K562 (cell line): ENCODE data around the gene HDAC7. TPM values are rescaled to one million over a fixed set of nuclear protein-coding genes. Genes with fewer than 3 reads are reported as not detected.

Experiments used
- ATAC-seq: fragments of 200-7000 bp; cut with Tn5 transposase; 3 replicates; pipeline ENCODE4 v1.9.1; 2020; ENCODE audit warnings: moderate library complexity
- BruUV-seq: library from RNA; stranded (reverse); fragments of 400-500 nt; replicated peaks from 2 replicates; lab custom pipeline; 2021; lab: Mats Ljungman, UMichigan
- CTCF ChIA-PET: fragments of 300-600 bp; formaldehyde crosslinking; extraction: SDS; loops from one replicate; lab custom pipeline; 2021; ENCODE audit warnings: low intra/inter-chr PET ratio; lab: Yijun Ruan, JAX
- POLR2A ChIA-PET: fragments of 300-600, 350-650 bp; sonication (Branson Sonifier 250); formaldehyde crosslinking; extraction: SDS; loops from one replicate; lab custom pipeline; 2021; ENCODE audit warnings: antibody characterized with exemption, inconsistent platforms; lab: Yijun Ruan, JAX
- DNase-seq, 4 experiments: peaks; one replicate each; pipeline versions ENCODE4 v3.0.0 to v3.0.0-alpha.2; 2011 to 2018; ENCODE audit warnings: low spot score in 3 of 4, mixed read lengths in 3 of 4; ENCODE audit errors: extremely low read depth in 1 of 4
- FAIRE-seq: peaks from 2 replicates; lab custom pipeline; 2011; peaks lifted over from hg19 to GRCh38; lab: Jason Lieb, UNC
- H2AFZ ChIP-seq: 2 replicates; pipeline ENCODE4 v1.6.0; 2011; ENCODE audit warnings: low read depth, low read length, control low read depth, inconsistent platforms
- H3K27ac ChIP-seq: fragments of 200-600 bp; 3 replicates; pipeline ENCODE4 v1.8.0; 2011; ENCODE audit warnings: low read depth, mild to moderate bottlenecking, control low read depth, inconsistent platforms, low read length, moderate library complexity, mixed read lengths; ENCODE audit errors: extremely low read depth
- H3K27me3 ChIP-seq, 2 experiments: fragments of 300-600 bp in 1 of 2; 2 replicates in 1 of 2; 3 replicates in 1 of 2; pipeline versions ENCODE4 v1.6.0 to v1.8.0; 2011; ENCODE audit warnings: inconsistent platforms in 2 of 2, low read length in 2 of 2, mild to moderate bottlenecking in 1 of 2, mixed read lengths in 1 of 2, moderate library complexity in 1 of 2; ENCODE audit not compliant: control insufficient read depth in 2 of 2, insufficient read depth in 2 of 2
- H3K36me3 ChIP-seq: fragments of 300-600 bp; 3 replicates; pipeline ENCODE4 v1.8.0; 2011; ENCODE audit warnings: mild to moderate bottlenecking, low read length, inconsistent platforms; ENCODE audit not compliant: control insufficient read depth, insufficient read depth
- H3K4me1 ChIP-seq, 2 experiments: fragments of 200-600 bp in 1 of 2; replicated peaks in 1 of 2; 2 replicates in 1 of 2; 3 replicates in 1 of 2; pipeline versions ENCODE4 v1.5.1 to v1.8.0; 2011; ENCODE audit warnings: inconsistent platforms in 2 of 2, low read length in 2 of 2, mild to moderate bottlenecking in 1 of 2, mixed read lengths in 1 of 2, moderate library complexity in 1 of 2; ENCODE audit not compliant: control insufficient read depth in 2 of 2, insufficient read depth in 2 of 2
- H3K4me2 ChIP-seq: 2 replicates; pipeline ENCODE4 v1.6.1; 2011; ENCODE audit warnings: low read length, control low read depth, inconsistent platforms, mixed read lengths; ENCODE audit not compliant: insufficient read depth
- H3K4me3 ChIP-seq: fragments of 200-600 bp; sonication (generic), shearing (Covaris generic); 2 replicates; pipeline ENCODE4 v1.5.1; 2016; ENCODE audit warnings: control low read depth, inconsistent platforms
- H3K79me2 ChIP-seq: fragments of 200-600 bp; 3 replicates; pipeline ENCODE4 v1.8.0; 2011; ENCODE audit warnings: low read length, inconsistent platforms; ENCODE audit not compliant: control insufficient read depth, insufficient read depth
- H3K9ac ChIP-seq, 2 experiments: 2 replicates each; pipeline versions ENCODE4 v1.6.0 to v1.6.1; 2011; ENCODE audit warnings: low read depth in 2 of 2, low read length in 2 of 2, control low read depth in 1 of 2, inconsistent platforms in 1 of 2, mild to moderate bottlenecking in 1 of 2, mixed read lengths in 1 of 2; ENCODE audit not compliant: insufficient read depth in 1 of 2
- H3K9me1 ChIP-seq: one replicate; pipeline ENCODE4 v1.6.0; 2011; ENCODE audit warnings: inconsistent platforms, mild to moderate bottlenecking, low read length, moderate library complexity; ENCODE audit not compliant: control insufficient read depth, insufficient read depth
- H3K9me3 ChIP-seq: replicated peaks from 2 replicates; pipeline ENCODE4 v1.5.1; 2011; ENCODE audit warnings: low read depth, low read length, inconsistent platforms; ENCODE audit not compliant: control insufficient read depth, insufficient read depth
- H4K20me1 ChIP-seq: replicated peaks from 2 replicates; pipeline ENCODE4 v1.6.1; 2011; ENCODE audit warnings: low read length, inconsistent platforms, mixed read lengths; ENCODE audit not compliant: control insufficient read depth, insufficient read depth
- ARID1B ChIP-seq: fragments of 450-650 bp; IDR thresholded peaks from 2 replicates; pipeline ENCODE4 v1.6.1; 2016; ENCODE audit warnings: antibody characterized with exemption, mild to moderate bottlenecking, inconsistent platforms
- E2F4 ChIP-seq: sonication (generic); formaldehyde crosslinking; IDR thresholded peaks from 2 replicates; pipeline ENCODE4 v1.8.0; 2022; ENCODE audit warnings: mild to moderate bottlenecking, low read depth, missing genetic modification reagents
- NCOR1 ChIP-seq: fragments of 450-650 bp; IDR thresholded peaks from 2 replicates; pipeline ENCODE4 v1.6.1; 2016; ENCODE audit warnings: mild to moderate bottlenecking, moderate library complexity
- SAP30 ChIP-seq: fragments of 200-600 bp; sonication (generic); IDR thresholded peaks from 2 replicates; pipeline ENCODE4 v1.6.1; 2012; ENCODE audit warnings: borderline replicate concordance, low read depth, mild to moderate bottlenecking, moderate library complexity, low read length, control low read depth, inconsistent platforms; ENCODE audit not compliant: insufficient read depth, poor library complexity, severe bottlenecking
- ZNF444 ChIP-seq: fragments of 250-450 bp; sonication (Bioruptor Pico); IDR thresholded peaks from 2 replicates; pipeline ENCODE4 v1.4.0; 2020; ENCODE audit warnings: mild to moderate bottlenecking, moderate library complexity
- ZNF512 ChIP-seq: IDR thresholded peaks from 2 replicates; pipeline ENCODE4 v1.6.1; 2016; ENCODE audit warnings: missing genetic modification characterization, missing compliant biosample characterization
- WGBS: fragments of 100-300 bp; shearing (Covaris generic); methylation state at CpG from one replicate; pipeline ENCODE4 v1.1.6; 2016; ENCODE audit warnings: low coverage, mixed read lengths; ENCODE audit not compliant: insufficient coverage; ENCODE audit errors: missing lambda C conversion rate; 5-methylcytosine and 5-hydroxymethylcytosine counted together
- in situ Hi-C: fragments of 300-500 bp; cut with MboI; formaldehyde crosslinking; loops from 4 replicates; pipeline ENCODE4 v1.15.0; 2018; ENCODE audit warnings: inconsistent platforms, mixed read lengths
- intact Hi-C: fragments of 100-400 bp; cut with micrococcal nuclease; formaldehyde crosslinking; loops from 2 replicates; pipeline ENCODE4 v1.14.2; 2022
- polyA plus RNA-seq, 8 experiments: library from polyadenylated mRNA; depleted of rRNA in 4 of 8; stranded (reverse) in 5 of 8; unstranded in 3 of 8; fragments of >200 nt; fragmentation: Nextera tagmentation in 2 of 8; fragmentation: Illumina TruSeq in 1 of 8; extraction: Ambion mirVana in 2 of 8; extraction: Trizol in 1 of 8; gene quantifications; 2 replicates each; pipeline versions ENCODE4 v1.2.1 to v1.2.3, GENCODE V29; 2011 to 2014; ENCODE audit warnings: inconsistent platforms in 1 of 8, missing spikeins in 1 of 8
- total RNA-seq, 7 experiments: library from RNA; depleted of rRNA in 6 of 7; stranded (reverse); fragments of >200 nt in 6 of 7; fragmentation: Illumina TruSeq in 2 of 7; extraction: Trizol in 2 of 7; gene quantifications; 2 replicates each; pipeline versions ENCODE4 v1.2.1 to v1.2.3, GENCODE V29; 2011 to 2021; ENCODE audit warnings: low replicate concordance in 1 of 7
- TF ChIP-seq, protein P1 (sequence below): sonication (generic); formaldehyde crosslinking; IDR thresholded peaks from 2 replicates; pipeline ENCODE4 v1.8.1; 2023; ENCODE audit warnings: mild to moderate bottlenecking, missing genetic modification reagents
- TF ChIP-seq, protein P2 (sequence below): fragments of 450-650 bp; IDR thresholded peaks from 2 replicates; pipeline ENCODE4 v1.6.1; 2018; ENCODE audit not compliant: partially characterized antibody
- TF ChIP-seq, protein P3 (sequence below): fragments of 450-650 bp; formaldehyde crosslinking; IDR thresholded peaks from 2 replicates; pipeline ENCODE4 v1.4.0; 2020; ENCODE audit warnings: mild to moderate bottlenecking, moderate library complexity

Gene HDAC7
- total and polyA plus RNA-seq, 9 of the 15 experiments (the other 6 are each of a cell fraction or from before 2014, with no cell fraction given) = 2.5 to 129 (median 31.1) TPM

GRCh38 chr12:47735649-47736048 is 84.1 kb downstream of the HDAC7 start:
- in situ Hi-C loops = no loop called here
- no peak overlapping the region for H3K27ac ChIP-seq
- H3K4me2 ChIP-seq = no peak overlapping the region
- peaks cover 32 to 51% of the 10 kb centered on the region in 2 experiments for H3K4me1 ChIP-seq
- H3K79me2 ChIP-seq = no peaks in the 10 kb centered on the region
- H3K36me3 ChIP-seq = no peaks in the 10 kb centered on the region
- intact Hi-C loops = no loop called here
- H3K4me3 ChIP-seq = no peak overlapping the region
- BruUV-seq = no TSS peak
- no peaks in the 10 kb centered on the region for H3K9me3 ChIP-seq
- no peak overlapping the region for H2AFZ ChIP-seq
- H3K9me1 ChIP-seq = no peaks in the 10 kb centered on the region
- WGBS = 71% methylated on average over 10 of the region's 11 CpGs
- DNase-seq (no peak), ATAC-seq (no peak), FAIRE-seq (no peak)
- no peak overlapping the region; a peak in 2 of 4 replicates for H3K9ac ChIP-seq
- ChIA-PET CTCF (no interaction called here), POLR2A (interaction anchor here (0.8 kb wide), 1 partner anchor 670 kb away, joined by 3 read pairs; no protein-coding TSS in a partner anchor)
- no peaks in the 10 kb centered on the region for H3K27me3 ChIP-seq
- no peaks in the 10 kb centered on the region for H4K20me1 ChIP-seq
- TF ChIP-seq, protein P1, sequence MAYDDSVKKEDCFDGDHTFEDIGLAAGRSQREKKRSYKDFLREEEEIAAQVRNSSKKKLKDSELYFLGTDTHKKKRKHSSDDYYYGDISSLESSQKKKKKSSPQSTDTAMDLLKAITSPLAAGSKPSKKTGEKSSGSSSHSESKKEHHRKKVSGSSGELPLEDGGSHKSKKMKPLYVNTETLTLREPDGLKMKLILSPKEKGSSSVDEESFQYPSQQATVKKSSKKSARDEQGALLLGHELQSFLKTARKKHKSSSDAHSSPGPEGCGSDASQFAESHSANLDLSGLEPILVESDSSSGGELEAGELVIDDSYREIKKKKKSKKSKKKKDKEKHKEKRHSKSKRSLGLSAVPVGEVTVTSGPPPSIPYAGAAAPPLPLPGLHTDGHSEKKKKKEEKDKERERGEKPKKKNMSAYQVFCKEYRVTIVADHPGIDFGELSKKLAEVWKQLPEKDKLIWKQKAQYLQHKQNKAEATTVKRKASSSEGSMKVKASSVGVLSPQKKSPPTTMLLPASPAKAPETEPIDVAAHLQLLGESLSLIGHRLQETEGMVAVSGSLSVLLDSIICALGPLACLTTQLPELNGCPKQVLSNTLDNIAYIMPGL = no peak
- TF ChIP-seq, protein P2, sequence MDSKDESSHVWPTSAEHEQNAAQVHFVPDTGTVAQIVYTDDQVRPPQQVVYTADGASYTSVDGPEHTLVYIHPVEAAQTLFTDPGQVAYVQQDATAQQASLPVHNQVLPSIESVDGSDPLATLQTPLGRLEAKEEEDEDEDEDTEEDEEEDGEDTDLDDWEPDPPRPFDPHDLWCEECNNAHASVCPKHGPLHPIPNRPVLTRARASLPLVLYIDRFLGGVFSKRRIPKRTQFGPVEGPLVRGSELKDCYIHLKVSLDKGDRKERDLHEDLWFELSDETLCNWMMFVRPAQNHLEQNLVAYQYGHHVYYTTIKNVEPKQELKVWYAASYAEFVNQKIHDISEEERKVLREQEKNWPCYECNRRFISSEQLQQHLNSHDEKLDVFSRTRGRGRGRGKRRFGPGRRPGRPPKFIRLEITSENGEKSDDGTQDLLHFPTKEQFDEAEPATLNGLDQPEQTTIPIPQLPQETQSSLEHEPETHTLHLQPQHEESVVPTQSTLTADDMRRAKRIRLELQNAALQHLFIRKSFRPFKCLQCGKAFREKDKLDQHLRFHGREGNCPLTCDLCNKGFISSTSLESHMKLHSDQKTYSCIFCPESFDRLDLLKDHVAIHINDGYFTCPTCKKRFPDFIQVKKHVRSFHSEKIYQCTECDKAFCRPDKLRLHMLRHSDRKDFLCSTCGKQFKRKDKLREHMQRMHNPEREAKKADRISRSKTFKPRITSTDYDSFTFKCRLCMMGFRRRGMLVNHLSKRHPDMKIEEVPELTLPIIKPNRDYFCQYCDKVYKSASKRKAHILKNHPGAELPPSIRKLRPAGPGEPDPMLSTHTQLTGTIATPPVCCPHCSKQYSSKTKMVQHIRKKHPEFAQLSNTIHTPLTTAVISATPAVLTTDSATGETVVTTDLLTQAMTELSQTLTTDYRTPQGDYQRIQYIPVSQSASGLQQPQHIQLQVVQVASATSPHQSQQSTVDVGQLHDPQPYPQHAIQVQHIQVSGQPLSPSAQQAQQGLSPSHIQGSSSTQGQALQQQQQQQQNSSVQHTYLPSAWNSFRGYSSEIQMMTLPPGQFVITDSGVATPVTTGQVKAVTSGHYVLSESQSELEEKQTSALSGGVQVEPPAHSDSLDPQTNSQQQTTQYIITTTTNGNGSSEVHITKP = no peak
- TF ChIP-seq, protein P3, sequence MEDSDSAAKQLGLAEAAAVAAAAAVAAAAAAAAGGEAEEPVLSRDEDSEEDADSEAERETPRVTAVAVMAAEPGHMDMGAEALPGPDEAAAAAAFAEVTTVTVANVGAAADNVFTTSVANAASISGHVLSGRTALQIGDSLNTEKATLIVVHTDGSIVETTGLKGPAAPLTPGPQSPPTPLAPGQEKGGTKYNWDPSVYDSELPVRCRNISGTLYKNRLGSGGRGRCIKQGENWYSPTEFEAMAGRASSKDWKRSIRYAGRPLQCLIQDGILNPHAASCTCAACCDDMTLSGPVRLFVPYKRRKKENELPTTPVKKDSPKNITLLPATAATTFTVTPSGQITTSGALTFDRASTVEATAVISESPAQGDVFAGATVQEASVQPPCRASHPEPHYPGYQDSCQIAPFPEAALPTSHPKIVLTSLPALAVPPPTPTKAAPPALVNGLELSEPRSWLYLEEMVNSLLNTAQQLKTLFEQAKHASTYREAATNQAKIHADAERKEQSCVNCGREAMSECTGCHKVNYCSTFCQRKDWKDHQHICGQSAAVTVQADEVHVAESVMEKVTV = no peak
- no peak for TF ChIP-seq ZNF512 (tag)
- TF ChIP-seq SAP30 = no peak
- TF ChIP-seq E2F4 = no peak
- no peak for TF ChIP-seq NCOR1
- TF ChIP-seq ARID1B = no peak
- TF ChIP-seq ZNF444 = no peak
